SJSA1 (cell line): ENCODE results near the gene COX7A1. TPM values are rescaled to one million over a fixed set of nuclear protein-coding genes. Genes with fewer than 3 reads are reported as not detected.

ENCODE experiments used
- DNase-seq, 2 experiments: peaks; one replicate each; pipeline ENCODE4 v3.0.0-alpha.2; 2015 to 2020; ENCODE audit warnings: low spot score in 2 of 2, low read depth in 1 of 2
- H3K27ac ChIP-seq: fragments of 250-450 bp; sonication (Bioruptor Pico); 2 replicates; pipeline ENCODE4 v1.5.1; 2020; ENCODE audit warnings: mild to moderate bottlenecking, moderate library complexity
- H3K27me3 ChIP-seq: fragments of 250-450 bp; sonication (Bioruptor Pico); replicated peaks from 2 replicates; pipeline ENCODE4 v1.5.1; 2020; ENCODE audit warnings: mild to moderate bottlenecking, moderate library complexity
- H3K36me3 ChIP-seq: fragments of 250-450 bp; sonication (Bioruptor Pico); 2 replicates; pipeline ENCODE4 v1.5.1; 2020; ENCODE audit warnings: mild to moderate bottlenecking
- H3K4me1 ChIP-seq: fragments of 250-450 bp; sonication (Bioruptor Pico); replicated peaks from 2 replicates; pipeline ENCODE4 v1.6.1; 2021; ENCODE audit warnings: mild to moderate bottlenecking
- H3K4me3 ChIP-seq: fragments of 250-450 bp; sonication (Bioruptor Pico); 2 replicates; pipeline ENCODE4 v1.5.1; 2020; ENCODE audit warnings: mild to moderate bottlenecking
- H3K9me3 ChIP-seq: fragments of 250-450 bp; sonication (Bioruptor Pico); replicated peaks from 2 replicates; pipeline ENCODE4 v1.5.1; 2020; ENCODE audit warnings: mild to moderate bottlenecking
- total RNA-seq: library from RNA; depleted of rRNA; stranded (reverse); fragments of >200 nt; shearing (Covaris generic); gene quantifications from 2 replicates; pipeline ENCODE4 v1.2.3, GENCODE V29; 2014; rRNA removed

The COX7A1 gene
- total RNA-seq, 1 experiment from 2014 or later: not detected

DNA sequence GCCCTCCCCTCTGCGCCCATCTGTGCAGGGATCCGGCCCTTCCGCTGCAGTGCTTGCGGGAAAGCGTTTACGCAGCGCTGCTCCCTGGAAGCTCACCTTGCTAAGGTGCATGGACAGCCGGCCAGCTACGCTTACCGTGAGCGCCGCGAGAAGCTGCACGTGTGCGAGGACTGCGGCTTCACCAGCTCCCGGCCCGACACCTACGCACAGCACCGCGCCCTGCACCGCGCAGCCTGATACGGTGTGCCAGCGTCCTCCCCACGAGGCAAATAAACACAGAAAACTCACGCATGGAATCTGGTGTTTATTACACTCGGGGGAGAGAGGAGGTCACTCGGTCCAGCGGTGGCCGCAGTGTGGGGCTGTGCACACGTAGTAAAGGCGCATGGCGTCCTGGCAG, 38.8 kb downstream of the COX7A1 start:
- peaks cover 49% of the 10 kb centered on the region for H3K36me3 ChIP-seq
- peak overlapping the region; percentile 69; the same call in 1 of the 2 replicates for H3K4me3 ChIP-seq
- no peak overlapping the region for H3K27ac ChIP-seq
- H3K27me3 ChIP-seq: no peaks in the 10 kb centered on the region
- no peaks in the 10 kb centered on the region for H3K9me3 ChIP-seq
- DNase-seq: no peak
- H3K4me1 ChIP-seq: peaks cover 19% of the 10 kb centered on the region

DNA sequence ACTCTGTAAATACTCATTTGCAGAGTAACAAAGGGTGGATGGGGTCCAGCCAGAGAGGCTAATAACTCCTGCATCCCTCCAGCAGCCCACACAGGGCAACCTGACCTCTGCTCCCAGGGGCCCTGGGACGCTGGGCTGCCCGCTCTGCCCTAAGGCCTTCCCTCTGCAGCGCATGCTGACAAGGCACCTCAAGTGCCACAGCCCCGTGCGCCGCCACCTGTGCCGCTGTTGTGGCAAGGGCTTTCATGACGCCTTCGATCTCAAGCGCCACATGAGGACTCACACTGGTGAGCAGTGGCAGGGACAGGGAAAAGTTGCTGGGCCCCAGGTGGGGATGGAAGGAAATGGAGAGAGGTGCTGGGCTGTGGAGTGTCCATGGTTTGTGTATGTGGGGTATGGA, 39.6 kb downstream of the COX7A1 start:
- H3K4me1 ChIP-seq: peaks cover 19% of the 10 kb centered on the region
- H3K36me3 ChIP-seq: peaks cover 42% of the 10 kb centered on the region
- H3K9me3 ChIP-seq: no peaks in the 10 kb centered on the region
- H3K27ac ChIP-seq: no peak overlapping the region
- no peak for DNase-seq
- no peak overlapping the region for H3K4me3 ChIP-seq
- H3K27me3 ChIP-seq: no peaks in the 10 kb centered on the region

DNA sequence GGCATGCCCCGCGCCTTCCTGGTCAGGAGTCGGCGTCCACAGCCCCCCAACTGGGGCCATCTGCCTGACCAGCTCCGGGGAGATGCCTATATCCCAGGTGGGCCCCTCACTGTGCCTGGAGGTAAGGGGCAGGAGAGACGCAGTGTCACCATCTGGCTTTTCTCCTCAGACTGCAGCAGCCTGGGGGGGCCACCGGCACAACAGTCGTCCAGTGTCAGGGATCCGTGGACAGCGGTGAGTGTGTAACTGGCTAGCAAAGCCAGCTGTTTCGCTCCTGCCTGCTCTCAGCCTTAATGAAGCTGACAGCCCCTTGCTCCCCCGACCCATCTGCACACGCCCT, 41.1 kb downstream of the COX7A1 start:
- Histone ChIP-seq H3K4me3 (no peak overlapping the region), H3K27ac (no peak overlapping the region)
- DNase-seq: no peak

DNA sequence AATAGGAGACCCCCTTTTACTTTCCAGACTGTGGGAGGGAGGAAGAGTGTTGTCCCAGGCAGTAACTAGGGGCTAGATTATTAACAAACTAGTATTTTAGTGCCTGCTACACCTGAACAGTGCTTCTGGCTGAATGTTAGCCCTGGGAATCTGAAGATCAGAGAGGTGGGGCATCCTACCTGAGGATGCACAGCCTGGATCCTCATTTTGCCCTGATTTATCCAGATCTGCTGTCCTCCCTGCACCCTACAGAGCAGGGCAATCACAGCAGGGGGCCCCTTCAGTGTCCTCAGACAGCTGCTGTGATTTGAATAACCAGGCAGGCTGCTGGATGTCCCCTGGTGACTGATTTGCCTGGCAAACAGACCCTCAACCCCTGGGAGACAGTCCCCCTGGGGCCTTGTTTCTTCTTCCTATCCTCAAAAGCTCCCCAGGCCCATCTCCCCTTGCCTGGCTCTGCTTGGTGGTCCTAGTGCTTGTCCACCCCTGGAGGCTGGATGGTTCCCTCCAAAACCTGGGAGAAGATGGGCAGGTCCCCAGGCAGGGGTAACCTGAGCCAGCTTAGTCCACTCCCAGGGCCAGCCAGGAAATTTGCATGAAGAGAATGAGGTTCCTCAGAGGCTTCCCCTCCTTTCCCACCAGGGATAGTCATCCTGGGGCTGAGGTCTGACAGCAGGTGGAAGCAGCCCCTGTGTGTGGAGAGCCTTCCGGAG, 41.6 kb downstream of the COX7A1 start, which contains the start of gene OVOL3:
Gene OVOL3, plus strand, starts transcription at position 657 of the 713 bp plus-strand sequence. CDS start 60 bp downstream, outside the sequence.
- no peak within 1 kb of the TSS for H3K27ac ChIP-seq
- H3K9me3 ChIP-seq: no peaks in the 10 kb centered on the region
- H3K27me3 ChIP-seq: no peaks in the 10 kb centered on the region
- no peak within 1 kb of the TSS for H3K4me3 ChIP-seq
- H3K36me3 ChIP-seq: peaks cover 41% of the 10 kb centered on the region
- DNase-seq: no peak
- peaks cover 12% of the 10 kb centered on the region for H3K4me1 ChIP-seq

More for the DNA sequence above, 41.1 kb downstream of the COX7A1 start:
- Histone ChIP-seq H3K9me3 (no peaks in the 10 kb centered on the region), H3K4me1 (peaks cover 17% of the 10 kb centered on the region), H3K27me3 (no peaks in the 10 kb centered on the region), H3K36me3 (peaks cover 38% of the 10 kb centered on the region)

DNA sequence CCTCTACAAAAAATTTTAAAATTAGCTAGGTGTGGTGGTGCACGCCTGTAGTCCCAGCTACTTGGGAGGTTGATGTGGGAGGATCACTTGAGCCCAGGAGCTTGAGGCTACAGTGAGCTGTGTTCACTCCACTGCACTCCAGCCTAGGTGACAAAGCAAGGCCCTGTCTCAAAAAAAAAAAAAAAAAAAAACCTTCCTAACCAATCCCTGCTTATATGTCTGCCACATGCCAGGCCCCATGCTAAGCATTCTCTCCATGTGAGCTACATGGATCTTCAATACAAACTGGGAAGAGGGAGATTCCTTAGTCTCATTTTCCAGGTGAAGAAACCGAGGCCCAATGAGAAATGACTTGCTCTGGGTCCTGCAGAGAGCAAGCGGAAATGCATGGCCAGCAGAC, 43.6 kb downstream of the COX7A1 start:
- Histone ChIP-seq H3K9me3 (no peaks in the 10 kb centered on the region), H3K27me3 (no peaks in the 10 kb centered on the region), H3K4me1 (peaks cover 3% of the 10 kb centered on the region), H3K4me3 (no peak overlapping the region), H3K27ac (no peak overlapping the region), H3K36me3 (peaks cover 52% of the 10 kb centered on the region)
- DNase-seq: no peak

DNA sequence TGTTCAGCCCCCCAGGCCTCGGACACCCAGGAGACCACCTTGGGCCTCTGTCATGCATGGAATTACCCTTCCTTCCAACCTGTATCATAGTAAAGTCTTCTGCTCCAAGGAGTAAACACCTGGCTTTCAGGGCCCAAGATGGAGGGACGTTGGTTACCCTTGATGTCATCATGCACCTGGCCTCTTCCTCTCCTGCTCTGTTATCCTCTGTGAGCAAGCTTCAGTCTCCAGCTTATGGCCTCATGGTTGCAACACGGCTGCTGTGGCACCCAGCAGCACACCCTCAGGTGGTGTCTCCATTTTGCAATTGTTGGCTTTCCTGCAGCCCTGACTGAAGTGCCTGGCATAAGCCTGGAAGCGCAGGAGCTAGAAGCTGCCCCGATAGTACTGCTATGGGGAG, 45.3 kb downstream of the COX7A1 start:
- H3K4me1 ChIP-seq: no peaks in the 10 kb centered on the region
- H3K9me3 ChIP-seq: no peaks in the 10 kb centered on the region
- peaks cover 59% of the 10 kb centered on the region for H3K36me3 ChIP-seq
- no peak for DNase-seq
- H3K4me3 ChIP-seq: no peak overlapping the region
- no peak overlapping the region for H3K27ac ChIP-seq
- no peaks in the 10 kb centered on the region for H3K27me3 ChIP-seq

DNA sequence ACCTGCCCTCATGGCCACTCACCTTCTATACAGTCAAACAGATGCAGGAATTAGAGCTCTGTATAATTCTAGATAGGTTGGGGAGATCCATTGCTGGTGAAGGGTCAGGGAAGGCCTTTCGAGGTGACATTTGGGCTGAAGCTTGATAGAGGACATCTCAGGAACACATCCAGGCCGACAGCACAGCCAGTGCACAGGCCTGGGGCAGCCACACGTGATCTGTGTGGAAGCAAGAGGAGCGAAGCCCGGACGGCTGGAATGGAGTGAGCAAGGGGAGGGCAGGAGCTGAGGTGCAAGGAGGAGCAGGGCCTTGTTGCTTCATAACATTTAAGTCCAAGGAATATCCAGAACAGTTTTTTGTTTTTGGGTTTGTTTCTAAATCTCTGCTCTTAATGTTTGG, 45.8 kb downstream of the COX7A1 start:
- H3K27ac ChIP-seq: no peak overlapping the region
- no peak for DNase-seq
- H3K27me3 ChIP-seq: no peaks in the 10 kb centered on the region
- H3K4me3 ChIP-seq: no peak overlapping the region
- H3K36me3 ChIP-seq: peaks cover 61% of the 10 kb centered on the region
- no peaks in the 10 kb centered on the region for H3K4me1 ChIP-seq
- no peaks in the 10 kb centered on the region for H3K9me3 ChIP-seq

DNA sequence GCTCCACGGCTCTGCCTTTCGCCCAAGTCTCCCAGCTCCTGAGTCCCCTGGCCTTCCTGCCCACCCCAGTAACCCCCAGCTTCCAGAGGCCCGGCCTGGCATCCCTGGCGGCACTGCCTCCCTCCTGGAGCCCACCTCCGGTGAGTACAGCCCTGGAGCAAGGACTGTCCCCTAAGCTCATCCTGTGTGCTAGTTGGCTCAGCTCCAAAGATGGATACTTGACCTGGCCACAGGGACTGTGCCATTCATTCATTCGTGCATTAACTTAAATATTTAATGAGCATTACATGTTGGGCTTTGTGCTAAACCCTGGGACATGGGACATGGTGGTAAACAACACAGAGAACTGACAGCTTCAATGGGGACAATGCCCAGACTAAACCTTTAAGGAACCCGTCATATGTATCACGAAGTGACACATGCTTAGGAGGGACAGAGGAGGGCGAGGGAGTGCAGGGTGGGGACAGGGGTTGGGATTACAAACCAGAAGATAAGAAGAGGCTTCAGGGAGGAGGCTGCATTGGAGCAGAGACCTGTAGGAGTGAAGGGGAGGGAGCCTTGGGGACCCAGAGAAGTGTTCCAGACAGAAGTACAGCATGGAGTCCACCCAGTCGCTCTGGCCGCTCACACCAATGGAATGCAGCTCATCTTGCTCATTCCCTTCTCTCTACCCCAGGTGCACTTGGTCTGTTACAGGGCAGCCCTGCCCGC, 48.2 kb downstream of the COX7A1 start:
- H3K9me3 ChIP-seq: no peaks in the 10 kb centered on the region
- peaks cover 80% of the 10 kb centered on the region for H3K36me3 ChIP-seq
- DNase-seq: no peak
- H3K27me3 ChIP-seq: no peaks in the 10 kb centered on the region
- no peak overlapping the region for H3K4me3 ChIP-seq
- H3K4me1 ChIP-seq: no peaks in the 10 kb centered on the region
- H3K27ac ChIP-seq: no peak overlapping the region

DNA sequence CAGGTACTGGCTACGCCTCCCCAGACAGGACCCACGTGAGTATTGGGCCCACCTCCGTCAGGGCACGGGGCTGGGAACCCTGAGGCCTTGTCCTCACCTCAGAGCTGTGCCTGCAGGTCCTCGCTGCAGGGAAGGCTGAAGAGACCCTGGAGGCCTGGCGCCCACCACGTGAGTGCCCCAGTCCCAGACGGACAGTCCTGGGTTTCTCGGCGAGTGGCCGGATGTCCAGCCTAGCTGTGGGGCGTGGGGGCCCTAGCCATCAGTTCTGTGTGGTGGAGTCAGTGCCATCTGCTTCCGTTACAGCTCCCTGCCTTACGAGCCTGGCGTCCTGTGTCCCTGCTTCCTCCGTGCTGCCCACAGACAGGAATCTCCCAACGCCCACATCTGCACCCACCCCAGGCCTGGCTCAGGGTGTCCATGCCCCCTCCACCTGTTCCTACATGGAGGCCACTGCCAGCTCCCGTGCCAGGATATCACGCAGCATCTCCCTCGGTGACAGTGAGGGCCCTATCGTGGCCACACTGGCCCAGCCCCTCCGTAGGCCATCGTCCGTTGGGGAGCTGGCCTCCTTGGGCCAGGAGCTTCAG, 49.1 kb downstream of the COX7A1 start:
- no peaks in the 10 kb centered on the region for H3K9me3 ChIP-seq
- H3K36me3 ChIP-seq: peaks cover 87% of the 10 kb centered on the region
- no peaks in the 10 kb centered on the region for H3K27me3 ChIP-seq
- no peak overlapping the region for H3K4me3 ChIP-seq
- H3K27ac ChIP-seq: no peak overlapping the region
- H3K4me1 ChIP-seq: no peaks in the 10 kb centered on the region
- DNase-seq: no peak

DNA sequence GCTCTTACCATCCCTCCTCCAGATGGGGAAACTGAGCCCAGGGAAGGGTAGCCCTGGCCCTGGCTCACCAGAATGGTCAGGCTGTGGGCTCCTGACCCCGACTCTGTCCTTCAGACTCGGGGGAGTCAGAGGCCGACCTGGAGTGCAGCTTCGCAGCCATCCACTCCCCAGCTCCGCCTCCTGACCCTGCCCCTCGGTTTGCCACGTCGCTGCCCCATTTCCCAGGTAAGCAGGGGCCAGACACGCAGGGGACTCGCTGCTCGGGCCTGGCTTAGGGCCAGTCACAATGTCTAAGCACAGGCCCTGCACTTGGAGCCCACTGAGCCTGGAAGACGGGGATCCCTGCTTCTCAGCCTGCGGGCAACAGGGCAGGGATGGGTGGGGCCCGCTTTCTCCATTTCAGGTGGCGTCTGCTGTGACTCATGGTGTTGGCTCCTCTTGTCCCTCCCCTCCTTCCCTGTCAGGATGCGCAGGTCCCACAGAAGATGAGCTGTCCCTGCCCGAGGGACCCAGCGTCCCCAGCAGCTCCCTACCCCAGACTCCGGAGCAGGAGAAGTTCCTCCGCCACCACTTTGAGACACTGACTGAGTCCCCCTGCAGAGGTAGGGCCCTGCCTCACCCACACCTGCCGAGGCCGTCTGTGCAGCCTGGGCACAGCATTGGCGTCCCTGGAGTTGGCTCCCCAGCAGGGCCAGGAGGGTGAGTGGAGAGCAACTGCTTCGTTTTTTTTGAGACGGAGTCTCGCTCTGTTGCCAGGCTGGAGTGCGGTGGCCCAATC, 50.5 kb downstream of the COX7A1 start:
- H3K36me3 ChIP-seq: peaks cover 94% of the 10 kb centered on the region
- H3K9me3 ChIP-seq: no peaks in the 10 kb centered on the region
- H3K4me1 ChIP-seq: no peaks in the 10 kb centered on the region
- DNase-seq: no peak
- H3K4me3 ChIP-seq: no peak overlapping the region
- H3K27ac ChIP-seq: no peak overlapping the region
- no peaks in the 10 kb centered on the region for H3K27me3 ChIP-seq

Other genes with a start within 250 kb of the COX7A1 start
- gene HCST, start 249.9 kb downstream of the COX7A1 start, total RNA-seq: 9.1 TPM in 1 of 2 replicates, not detected in the other
- not detected in 2 replicates for gene TYROBP, start 244.2 kb downstream of the COX7A1 start, total RNA-seq
- gene LRFN3, start 216.1 kb downstream of the COX7A1 start, total RNA-seq: 3.8 and 5.7 TPM in 2 replicates
- 34.4 and 53.4 TPM in 2 replicates for gene SDHAF1, start 157.3 kb downstream of the COX7A1 start, total RNA-seq
- 0.26 TPM in 1 of 2 replicates, not detected in the other for gene SYNE4, start 143.6 kb downstream of the COX7A1 start, total RNA-seq
- 17.1 and 37.1 TPM in 2 replicates for gene ALKBH6, start 138.2 kb downstream of the COX7A1 start, total RNA-seq
- 1.5 and 2.3 TPM in 2 replicates for gene CLIP3, start 119.6 kb downstream of the COX7A1 start, total RNA-seq
- 1.1 and 4.2 TPM in 2 replicates for gene THAP8, start 98.2 kb downstream of the COX7A1 start, total RNA-seq
- 21.4 and 23.3 TPM in 2 replicates for gene WDR62, start 97.5 kb downstream of the COX7A1 start, total RNA-seq
- not detected in 2 replicates for gene OVOL3, start 41.3 kb downstream of the COX7A1 start, total RNA-seq
- 44.8 and 91.0 TPM in 2 replicates for gene POLR2I, start 37.6 kb downstream of the COX7A1 start, total RNA-seq
- gene TBCB, start 37.0 kb downstream of the COX7A1 start, total RNA-seq: 305 and 427 TPM in 2 replicates
- gene CAPNS1, start 12.4 kb downstream of the COX7A1 start, total RNA-seq: 241 and 466 TPM in 2 replicates
- gene ZNF565, start 62.2 kb upstream of the COX7A1 start, total RNA-seq: 2.4 and 17.9 TPM in 2 replicates
- 125 and 135 TPM in 2 replicates for gene ZNF146, start 62.7 kb upstream of the COX7A1 start, total RNA-seq
- 1.1 and 1.2 TPM in 2 replicates for gene ZFP14, start 226.8 kb upstream of the COX7A1 start, total RNA-seq